K562 (cell line): ENCODE measurements around the gene TCF4. TPM values are rescaled to one million over a fixed set of nuclear protein-coding genes. Genes with fewer than 3 reads are reported as not detected.

Experiments used
- ATAC-seq: fragments of 200-7000 bp; cut with Tn5 transposase; 3 replicates; pipeline ENCODE4 v1.9.1; 2020; ENCODE audit warnings: moderate library complexity
- BruUV-seq: library from RNA; stranded (reverse); fragments of 400-500 nt; replicated peaks from 2 replicates; lab custom pipeline; 2021; lab: Mats Ljungman, UMichigan
- CTCF ChIA-PET: fragments of 300-600 bp; formaldehyde crosslinking; extraction: SDS; loops from one replicate; lab custom pipeline; 2021; ENCODE audit warnings: low intra/inter-chr PET ratio; lab: Yijun Ruan, JAX
- POLR2A ChIA-PET: fragments of 300-600, 350-650 bp; sonication (Branson Sonifier 250); formaldehyde crosslinking; extraction: SDS; loops from one replicate; lab custom pipeline; 2021; ENCODE audit warnings: antibody characterized with exemption, inconsistent platforms; lab: Yijun Ruan, JAX
- DNase-seq, 4 experiments: peaks; one replicate each; pipeline versions ENCODE4 v3.0.0 to v3.0.0-alpha.2; 2011 to 2018; ENCODE audit warnings: low spot score in 3 of 4, mixed read lengths in 3 of 4; ENCODE audit errors: extremely low read depth in 1 of 4
- FAIRE-seq: peaks from 2 replicates; lab custom pipeline; 2011; peaks lifted over from hg19 to GRCh38; lab: Jason Lieb, UNC
- H2AFZ ChIP-seq: 2 replicates; pipeline ENCODE4 v1.6.0; 2011; ENCODE audit warnings: low read depth, low read length, control low read depth, inconsistent platforms
- H3K27ac ChIP-seq: fragments of 200-600 bp; 3 replicates; pipeline ENCODE4 v1.8.0; 2011; ENCODE audit warnings: low read depth, mild to moderate bottlenecking, control low read depth, inconsistent platforms, low read length, moderate library complexity, mixed read lengths; ENCODE audit errors: extremely low read depth
- H3K27me3 ChIP-seq, 2 experiments: fragments of 300-600 bp in 1 of 2; 2 replicates in 1 of 2; 3 replicates in 1 of 2; pipeline versions ENCODE4 v1.6.0 to v1.8.0; 2011; ENCODE audit warnings: inconsistent platforms in 2 of 2, low read length in 2 of 2, mild to moderate bottlenecking in 1 of 2, mixed read lengths in 1 of 2, moderate library complexity in 1 of 2; ENCODE audit not compliant: control insufficient read depth in 2 of 2, insufficient read depth in 2 of 2
- H3K36me3 ChIP-seq: fragments of 300-600 bp; 3 replicates; pipeline ENCODE4 v1.8.0; 2011; ENCODE audit warnings: mild to moderate bottlenecking, low read length, inconsistent platforms; ENCODE audit not compliant: control insufficient read depth, insufficient read depth
- H3K4me1 ChIP-seq, 2 experiments: fragments of 200-600 bp in 1 of 2; replicated peaks in 1 of 2; 2 replicates in 1 of 2; 3 replicates in 1 of 2; pipeline versions ENCODE4 v1.5.1 to v1.8.0; 2011; ENCODE audit warnings: inconsistent platforms in 2 of 2, low read length in 2 of 2, mild to moderate bottlenecking in 1 of 2, mixed read lengths in 1 of 2, moderate library complexity in 1 of 2; ENCODE audit not compliant: control insufficient read depth in 2 of 2, insufficient read depth in 2 of 2
- H3K4me2 ChIP-seq: 2 replicates; pipeline ENCODE4 v1.6.1; 2011; ENCODE audit warnings: low read length, control low read depth, inconsistent platforms, mixed read lengths; ENCODE audit not compliant: insufficient read depth
- H3K4me3 ChIP-seq: fragments of 200-600 bp; sonication (generic), shearing (Covaris generic); 2 replicates; pipeline ENCODE4 v1.5.1; 2016; ENCODE audit warnings: control low read depth, inconsistent platforms
- H3K79me2 ChIP-seq: fragments of 200-600 bp; 3 replicates; pipeline ENCODE4 v1.8.0; 2011; ENCODE audit warnings: low read length, inconsistent platforms; ENCODE audit not compliant: control insufficient read depth, insufficient read depth
- H3K9ac ChIP-seq, 2 experiments: 2 replicates each; pipeline versions ENCODE4 v1.6.0 to v1.6.1; 2011; ENCODE audit warnings: low read depth in 2 of 2, low read length in 2 of 2, control low read depth in 1 of 2, inconsistent platforms in 1 of 2, mild to moderate bottlenecking in 1 of 2, mixed read lengths in 1 of 2; ENCODE audit not compliant: insufficient read depth in 1 of 2
- H3K9me1 ChIP-seq: one replicate; pipeline ENCODE4 v1.6.0; 2011; ENCODE audit warnings: inconsistent platforms, mild to moderate bottlenecking, low read length, moderate library complexity; ENCODE audit not compliant: control insufficient read depth, insufficient read depth
- H3K9me3 ChIP-seq: replicated peaks from 2 replicates; pipeline ENCODE4 v1.5.1; 2011; ENCODE audit warnings: low read depth, low read length, inconsistent platforms; ENCODE audit not compliant: control insufficient read depth, insufficient read depth
- H4K20me1 ChIP-seq: replicated peaks from 2 replicates; pipeline ENCODE4 v1.6.1; 2011; ENCODE audit warnings: low read length, inconsistent platforms, mixed read lengths; ENCODE audit not compliant: control insufficient read depth, insufficient read depth
- GTF2E2 ChIP-seq: fragments of 200-800 bp; sonication (Bioruptor generic); IDR thresholded peaks from 2 replicates; pipeline ENCODE4 v1.6.1; 2016; ENCODE audit warnings: missing genetic modification characterization, missing compliant biosample characterization
- MXI1 ChIP-seq: IDR thresholded peaks from 2 replicates; pipeline ENCODE4 v1.6.1; 2011; ENCODE audit warnings: low read depth, mild to moderate bottlenecking, improper control_type of control experiment, low read length
- PURB ChIP-seq: sonication (generic); formaldehyde crosslinking; IDR thresholded peaks from 2 replicates; pipeline ENCODE4 v1.9.0; 2021; ENCODE audit warnings: low read depth, mild to moderate bottlenecking, missing genetic modification reagents
- ZBTB26 ChIP-seq: fragments of 450-650 bp; formaldehyde crosslinking; IDR thresholded peaks from 2 replicates; pipeline ENCODE4 v1.4.0; 2022; ENCODE audit warnings: missing genetic modification characterization
- ZNF274 ChIP-seq: IDR thresholded peaks from 2 replicates; pipeline ENCODE4 v1.6.1; 2011; ENCODE audit warnings: low read depth, mild to moderate bottlenecking, low read length, moderate library complexity, borderline replicate concordance
- ZNF316 ChIP-seq: fragments of 450-650 bp; IDR thresholded peaks from 2 replicates; pipeline ENCODE4 v1.6.1; 2016
- ZNF764 ChIP-seq: fragments of 250-450 bp; sonication (Bioruptor Pico); IDR thresholded peaks from 2 replicates; pipeline ENCODE4 v1.4.0; 2020; ENCODE audit warnings: low read depth, mild to moderate bottlenecking, moderate library complexity
- WGBS: fragments of 100-300 bp; shearing (Covaris generic); methylation state at CpG from one replicate; pipeline ENCODE4 v1.1.6; 2016; ENCODE audit warnings: low coverage, mixed read lengths; ENCODE audit not compliant: insufficient coverage; ENCODE audit errors: missing lambda C conversion rate; 5-methylcytosine and 5-hydroxymethylcytosine counted together
- in situ Hi-C: fragments of 300-500 bp; cut with MboI; formaldehyde crosslinking; loops from 4 replicates; pipeline ENCODE4 v1.15.0; 2018; ENCODE audit warnings: inconsistent platforms, mixed read lengths
- intact Hi-C: fragments of 100-400 bp; cut with micrococcal nuclease; formaldehyde crosslinking; loops from 2 replicates; pipeline ENCODE4 v1.14.2; 2022
- polyA plus RNA-seq, 8 experiments: library from polyadenylated mRNA; depleted of rRNA in 4 of 8; stranded (reverse) in 5 of 8; unstranded in 3 of 8; fragments of >200 nt; fragmentation: Nextera tagmentation in 2 of 8; fragmentation: Illumina TruSeq in 1 of 8; extraction: Ambion mirVana in 2 of 8; extraction: Trizol in 1 of 8; gene quantifications; 2 replicates each; pipeline versions ENCODE4 v1.2.1 to v1.2.3, GENCODE V29; 2011 to 2014; ENCODE audit warnings: inconsistent platforms in 1 of 8, missing spikeins in 1 of 8
- total RNA-seq, 7 experiments: library from RNA; depleted of rRNA in 6 of 7; stranded (reverse); fragments of >200 nt in 6 of 7; fragmentation: Illumina TruSeq in 2 of 7; extraction: Trizol in 2 of 7; gene quantifications; 2 replicates each; pipeline versions ENCODE4 v1.2.1 to v1.2.3, GENCODE V29; 2011 to 2021; ENCODE audit warnings: low replicate concordance in 1 of 7

The TCF4 gene
- total and polyA plus RNA-seq, 9 of the 15 experiments (the other 6 are each of a cell fraction or from before 2014, with no cell fraction given): 4.8 to 24.7 (median 15.2) TPM

- Histone ChIP-seq H3K27me3 (no peaks in the 10 kb centered on the region), H3K4me3 (no peak overlapping the region), H3K9me1 (no peaks in the 10 kb centered on the region), H3K27ac (no peak overlapping the region), H3K4me1 (0 out of 5 replicates have a peak, but pooled peaks cover 0 to 6% of the 10 kb centered on the region in 2 experiments), H4K20me1 (no peaks in the 10 kb centered on the region), H3K36me3 (no peaks in the 10 kb centered on the region), H3K4me2 (no peak overlapping the region), H2AFZ (no peak overlapping the region), H3K9ac (no peak overlapping the region), H3K9me3 (no peaks in the 10 kb centered on the region), H3K79me2 (no peaks in the 10 kb centered on the region)
- no TSS peak for BruUV-seq
- no peak for TF ChIP-seq ZNF764 (CRISPR knock-in tag)
- no peak for TF ChIP-seq ZBTB26 (CRISPR knock-in tag)
- no peak for TF ChIP-seq GTF2E2 (tag)
- TF ChIP-seq PURB (CRISPR knock-in tag): no peak
- TF ChIP-seq ZNF274: no peak
- TF ChIP-seq ZNF316: no peak
- TF ChIP-seq MXI1: no peak
- FAIRE-seq (no peak), DNase-seq (no peak), ATAC-seq (no peak)
- ChIA-PET CTCF (no interaction called here), POLR2A (no interaction called here)
- 46% methylated on average over 8 of the region's 8 CpGs for WGBS
- in situ Hi-C loops: no loop called here
- intact Hi-C loops: no loop called here
Measured at GRCh38 chr18:55637204-55637603, 49.2 kb upstream of the TCF4 start.
